ENCODE data around the gene XYLT1.

GRCh38 chr16:17515421-17516210 is 44.9 kb upstream of the XYLT1 start:
- TF ChIP-seq REST (tag by site-specific recombination; IDR thresholded peaks at IDR 0.05): no peak
- TF ChIP-seq ZNF701 (tag by site-specific recombination; IDR thresholded peaks at IDR 0.05): no peak
- TF ChIP-seq CTCF (tag by site-specific recombination; IDR thresholded peaks at IDR 0.05): no peak
- no peak for TF ChIP-seq ZNF394 (tag by site-specific recombination; IDR thresholded peaks at IDR 0.05; ENCODE audit: borderline replicate concordance)
- TF ChIP-seq INSM2 (tag by site-specific recombination; IDR thresholded peaks at IDR 0.05): no peak
- no peak for TF ChIP-seq ZNF510 (tag by site-specific recombination; IDR thresholded peaks at IDR 0.05; ENCODE audit: insufficient replicate concordance)
- no peak for TF ChIP-seq HOXD13 (CRISPR knock-in tag; IDR thresholded peaks at IDR 0.05; ENCODE audit: borderline replicate concordance)
- TF ChIP-seq PATZ1 (tag by site-specific recombination; IDR thresholded peaks at IDR 0.05): no peak
- no peak for TF ChIP-seq ZEB2 (tag by site-specific recombination; IDR thresholded peaks at IDR 0.05)
- TF ChIP-seq MYNN (tag by site-specific recombination; IDR thresholded peaks at IDR 0.05; ENCODE audit: borderline replicate concordance): no peak
- TF ChIP-seq ZBTB49 (tag by site-specific recombination; IDR thresholded peaks at IDR 0.05; ENCODE audit: low read depth): no peak
- TF ChIP-seq YY1 (tag by site-specific recombination; IDR thresholded peaks at IDR 0.05): no peak
- no peak for TF ChIP-seq ZNF302 (tag by site-specific recombination; IDR thresholded peaks at IDR 0.05; ENCODE audit: low read depth)

Data from HEK293 (cell line).